Hepatocyte (in vitro differentiated cells): ENCODE measurements around the gene DES. TPM values are rescaled to one million over a fixed set of nuclear protein-coding genes. Genes with fewer than 3 reads are reported as not detected.

Source experiments
- DNase-seq: peaks from one replicate; pipeline ENCODE4 v3.0.0-alpha.2; 2016; ENCODE audit warnings: low spot score
- H2AFZ ChIP-seq: fragments of 200-600 bp; sonication (generic); 2 replicates; pipeline ENCODE4 v1.6.0; 2016; ENCODE audit warnings: antibody characterized with exemption, mild to moderate bottlenecking
- H3K27ac ChIP-seq: fragments of 200-600 bp; sonication (generic); 2 replicates; pipeline ENCODE4 v1.5.1; 2016; ENCODE audit warnings: mild to moderate bottlenecking
- H3K27me3 ChIP-seq: fragments of 200-600 bp; sonication (generic); 2 replicates; pipeline ENCODE4 v1.6.1; 2016
- H3K36me3 ChIP-seq: fragments of 200-600 bp; sonication (generic); replicated peaks from 2 replicates; pipeline ENCODE4 v1.5.1; 2016; ENCODE audit warnings: low read depth; ENCODE audit not compliant: insufficient read depth
- H3K4me1 ChIP-seq: fragments of 200-600 bp; sonication (generic); 2 replicates; pipeline ENCODE4 v1.5.1; 2016; ENCODE audit warnings: mild to moderate bottlenecking, moderate library complexity; ENCODE audit not compliant: insufficient read depth
- H3K4me2 ChIP-seq: fragments of 200-600 bp; sonication (generic); 2 replicates; pipeline ENCODE4 v1.6.0; 2016
- H3K4me3 ChIP-seq: fragments of 200-600 bp; sonication (generic); 2 replicates; pipeline ENCODE4 v1.5.1; 2016; ENCODE audit warnings: mild to moderate bottlenecking
- H3K79me2 ChIP-seq: fragments of 200-600 bp; sonication (generic); 2 replicates; pipeline ENCODE4 v1.6.0; 2017; ENCODE audit warnings: mild to moderate bottlenecking
- H3K9me2 ChIP-seq: fragments of 200-600 bp; sonication (generic); replicated peaks from 2 replicates; pipeline ENCODE4 v1.6.0; 2017; ENCODE audit warnings: mild to moderate bottlenecking; ENCODE audit not compliant: insufficient read depth
- H3K9me3 ChIP-seq: fragments of 200-600 bp; sonication (generic); 2 replicates; pipeline ENCODE4 v1.5.1; 2016; ENCODE audit warnings: low read depth, mild to moderate bottlenecking
- H4K20me1 ChIP-seq: fragments of 200-600 bp; sonication (generic); 2 replicates; pipeline ENCODE4 v1.6.0; 2016; ENCODE audit warnings: mild to moderate bottlenecking; ENCODE audit not compliant: insufficient read depth, poor library complexity, severe bottlenecking
- CTCF ChIP-seq: fragments of 200-600 bp; sonication (generic); IDR thresholded peaks from 2 replicates; pipeline ENCODE4 v1.5.1; 2016; ENCODE audit warnings: antibody characterized with exemption, mild to moderate bottlenecking; ENCODE audit not compliant: poor library complexity
- EZH2 ChIP-seq: fragments of 200-600 bp; sonication (generic); IDR thresholded peaks from 2 replicates; pipeline ENCODE4 v1.6.1; 2016; ENCODE audit warnings: antibody characterized with exemption, mild to moderate bottlenecking, borderline replicate concordance
- EZH2phosphoT487 ChIP-seq: fragments of 200-600 bp; sonication (generic); IDR thresholded peaks from one replicate; pipeline ENCODE4 v1.6.1; 2018; ENCODE audit warnings: antibody characterized with exemption, mild to moderate bottlenecking, low read depth, moderate library complexity; ENCODE audit not compliant: unreplicated experiment, severe bottlenecking
- WGBS: methylation state at CpG from one replicate; pipeline ENCODE4 v1.1.6; 2016; ENCODE audit warnings: low lambda C conversion rate; ENCODE audit errors: missing lambda C conversion rate; 5-methylcytosine and 5-hydroxymethylcytosine counted together
- polyA plus RNA-seq: library from polyadenylated mRNA; unstranded; fragments of >200 nt; fragmentation: Nextera tagmentation; extraction: Ambion mirVana; gene quantifications from 2 replicates; pipeline ENCODE4 v1.2.1, GENCODE V29; 2016
- total RNA-seq: library from RNA; depleted of rRNA; stranded (reverse); fragments of >200 nt; gene quantifications from 2 replicates; pipeline ENCODE4 v1.2.3, GENCODE V29; 2014

The DES gene
- total and polyA plus RNA-seq, 2 experiments from 2014 or later: 60.9 to 103 TPM

- Histone ChIP-seq H2AFZ (no peak overlapping the region), H3K4me1 (peaks cover 22% of the 10 kb centered on the region), H4K20me1 (no peaks in the 10 kb centered on the region), H3K27ac (no peak overlapping the region), H3K9me3 (no peaks in the 10 kb centered on the region), H3K27me3 (no peaks in the 10 kb centered on the region), H3K9me2 (no peaks in the 10 kb centered on the region), H3K4me2 (no peak overlapping the region), H3K36me3 (no peaks in the 10 kb centered on the region), H3K4me3 (no peak overlapping the region), H3K79me2 (no peaks in the 10 kb centered on the region)
- 91% methylated on average over 8 of the region's 8 CpGs for WGBS
- no peak for DNase-seq
- TF ChIP-seq CTCF (no peak), EZH2 (no peak), EZH2phosphoT487 (no peak)
Observed at GRCh38 chr2:219458996-219459395, 40.8 kb downstream of the DES start.

GRCh38 chr2:219459460-219460311, 41.5 kb downstream of the DES start:
- H3K9me3 ChIP-seq: no peaks in the 10 kb centered on the region
- H3K4me1 ChIP-seq: peaks cover 22% of the 10 kb centered on the region
- no peak overlapping the region for H3K4me3 ChIP-seq
- 52% methylated on average over 14 of the region's 14 CpGs for WGBS
- TF ChIP-seq CTCF (peak; percentile 59), EZH2phosphoT487 (no peak)
- no peak overlapping the region for H2AFZ ChIP-seq
- H3K27me3 ChIP-seq: no peaks in the 10 kb centered on the region
- no peaks in the 10 kb centered on the region for H3K36me3 ChIP-seq
- no peaks in the 10 kb centered on the region for H3K9me2 ChIP-seq
- peak; percentile 75 for DNase-seq
- H3K4me2 ChIP-seq: peak overlapping the region; percentile 72
- H3K79me2 ChIP-seq: no peaks in the 10 kb centered on the region
- peak overlapping the region; percentile 62 for H3K27ac ChIP-seq
- no peaks in the 10 kb centered on the region for H4K20me1 ChIP-seq

GRCh38 chr2:219460424-219460926, 42.3 kb downstream of the DES start:
- 27% methylated on average over 11 of the region's 18 CpGs for WGBS
- Histone ChIP-seq H3K36me3 (no peaks in the 10 kb centered on the region), H3K4me3 (no peak overlapping the region), H3K9me3 (no peaks in the 10 kb centered on the region), H3K9me2 (no peaks in the 10 kb centered on the region), H3K4me1 (peaks cover 22% of the 10 kb centered on the region), H3K27me3 (no peaks in the 10 kb centered on the region), H3K4me2 (peak overlapping the region; percentile 72), H4K20me1 (no peaks in the 10 kb centered on the region), H3K27ac (peak overlapping the region; percentile 78), H2AFZ (no peak overlapping the region), H3K79me2 (no peaks in the 10 kb centered on the region)
- DNase-seq: peak; percentile 87
- TF ChIP-seq EZH2 (no peak), EZH2phosphoT487 (no peak), CTCF (no peak)
